Superior temporal gyrus (tissue), 1 donor: ENCODE data around the gene LGALSL.

Experiments used
- DNase-seq: peaks from one replicate; pipeline ENCODE4 v3.0.0-alpha.2; 2016; ENCODE audit errors: extremely low spot score

The LGALSL gene

GRCh38 chr2:64498438-64498837 is 44.5 kb downstream of the LGALSL start:
- DNase-seq = no peak

GRCh38 chr2:64500549-64500948 is 46.6 kb downstream of the LGALSL start:
- no peak for DNase-seq

- DNase-seq = no peak
Measured at GRCh38 chr2:64501946-64502345, 48.0 kb downstream of the LGALSL start.

GRCh38 chr2:64502860-64503259 is 48.9 kb downstream of the LGALSL start:
- no peak for DNase-seq

- peak; percentile 24 for DNase-seq
Measured at GRCh38 chr2:64504774-64505720, 51.1 kb downstream of the LGALSL start.

GRCh38 chr2:64506686-64507085 is 52.7 kb downstream of the LGALSL start:
- no peak for DNase-seq
